ENCODE measurements around the gene ESYT1. TPM values are rescaled to one million over a fixed set of nuclear protein-coding genes. Genes with fewer than 3 reads are reported as not detected.

ESYT1 gene
- total RNA-seq, 1 donor, result 304 TPM

DNA sequence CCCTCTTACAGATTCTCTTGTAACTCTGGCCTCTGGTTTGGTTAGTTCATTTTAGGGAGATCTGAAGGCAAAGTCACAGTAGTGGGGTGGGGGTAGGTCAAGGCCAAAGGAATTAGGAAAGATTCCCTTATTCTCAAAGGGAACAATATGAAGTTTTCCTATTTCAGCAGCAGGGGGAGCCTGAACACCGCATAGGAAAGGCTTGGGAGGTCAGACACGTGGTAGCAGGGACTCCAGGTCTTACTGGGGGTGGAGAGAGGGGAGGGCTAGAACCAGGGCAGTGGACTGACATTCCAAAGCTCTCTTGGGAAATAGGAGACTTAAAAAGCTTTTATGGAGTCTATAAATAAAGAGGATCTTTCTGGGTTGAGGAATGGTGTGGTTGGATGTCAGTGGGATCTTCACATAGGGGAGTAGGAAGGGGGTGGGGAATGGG is 8.7 kb upstream of the ESYT1 start:
- no peaks in the 10 kb centered on the region for H3K9me3 ChIP-seq (ENCODE audit: low read depth, low read length)
- peak overlapping the region; percentile 85 for H3K4me3 ChIP-seq (ENCODE audit: insufficient read depth, low read length)
- H3K4me1 ChIP-seq (ENCODE audit: insufficient read depth, low read length), result peaks cover 29% of the 10 kb centered on the region
- H3K36me3 ChIP-seq (ENCODE audit: insufficient read depth, low read length), result peaks cover 18% of the 10 kb centered on the region
- TF ChIP-seq, protein P1, sequence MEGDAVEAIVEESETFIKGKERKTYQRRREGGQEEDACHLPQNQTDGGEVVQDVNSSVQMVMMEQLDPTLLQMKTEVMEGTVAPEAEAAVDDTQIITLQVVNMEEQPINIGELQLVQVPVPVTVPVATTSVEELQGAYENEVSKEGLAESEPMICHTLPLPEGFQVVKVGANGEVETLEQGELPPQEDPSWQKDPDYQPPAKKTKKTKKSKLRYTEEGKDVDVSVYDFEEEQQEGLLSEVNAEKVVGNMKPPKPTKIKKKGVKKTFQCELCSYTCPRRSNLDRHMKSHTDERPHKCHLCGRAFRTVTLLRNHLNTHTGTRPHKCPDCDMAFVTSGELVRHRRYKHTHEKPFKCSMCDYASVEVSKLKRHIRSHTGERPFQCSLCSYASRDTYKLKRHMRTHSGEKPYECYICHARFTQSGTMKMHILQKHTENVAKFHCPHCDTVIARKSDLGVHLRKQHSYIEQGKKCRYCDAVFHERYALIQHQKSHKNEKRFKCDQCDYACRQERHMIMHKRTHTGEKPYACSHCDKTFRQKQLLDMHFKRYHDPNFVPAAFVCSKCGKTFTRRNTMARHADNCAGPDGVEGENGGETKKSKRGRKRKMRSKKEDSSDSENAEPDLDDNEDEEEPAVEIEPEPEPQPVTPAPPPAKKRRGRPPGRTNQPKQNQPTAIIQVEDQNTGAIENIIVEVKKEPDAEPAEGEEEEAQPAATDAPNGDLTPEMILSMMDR (IDR thresholded peaks at IDR 0.05; ENCODE audit: extremely low read depth, low read depth, low read length), result peak; percentile 86
- H3K27ac ChIP-seq (ENCODE audit: low read depth, low read length), result peak overlapping the region; percentile 92
- H4K20me1 ChIP-seq (ENCODE audit: insufficient read depth, low read length), result peaks cover 16% of the 10 kb centered on the region
- H3K4me2 ChIP-seq (ENCODE audit: insufficient read depth, low read length), result peak overlapping the region; percentile 99
- H2AFZ ChIP-seq (ENCODE audit: low read length), result no peak overlapping the region
- no peaks in the 10 kb centered on the region for H3K27me3 ChIP-seq (ENCODE audit: insufficient read depth, low read length)
- H3K79me2 ChIP-seq (ENCODE audit: insufficient read depth, low read length), result peaks cover 39% of the 10 kb centered on the region
- peak; percentile 93 for DNase-seq (ENCODE audit: insufficient read length, low spot score, missing footprints)

DNA sequence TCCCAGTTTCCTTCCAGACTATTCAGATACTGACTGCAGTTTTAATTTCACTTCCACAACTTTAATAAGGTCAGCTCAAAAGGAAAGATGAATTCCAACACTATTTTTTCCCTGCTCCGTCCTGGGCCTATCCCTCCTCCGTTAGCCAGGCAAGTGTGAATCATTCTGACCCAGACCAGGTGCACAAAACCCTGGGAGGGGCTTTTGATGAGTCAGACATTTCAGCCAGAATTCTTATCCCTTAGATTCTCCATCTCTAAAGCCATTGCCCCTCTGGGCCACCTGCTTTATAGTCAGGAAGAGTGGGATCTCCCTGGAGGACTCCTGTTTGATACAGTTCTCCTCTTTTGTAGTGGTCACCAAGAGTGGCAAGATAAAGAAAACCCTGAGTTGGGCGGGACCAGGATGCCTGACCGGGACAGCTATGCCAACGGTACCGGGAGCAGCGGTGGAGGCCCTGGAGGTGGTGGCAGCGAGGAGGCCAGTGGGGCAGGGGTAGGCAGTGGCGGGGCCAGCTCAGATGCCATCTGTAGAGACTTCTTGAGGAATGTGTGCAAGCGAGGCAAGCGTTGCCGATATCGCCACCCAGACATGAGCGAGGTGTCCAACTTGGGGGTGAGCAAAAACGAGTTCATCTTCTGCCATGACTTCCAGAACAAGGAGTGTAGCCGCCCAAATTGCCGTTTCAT is 7.8 kb upstream of the ESYT1 start:
- peak overlapping the region; percentile 26 for H3K27ac ChIP-seq (ENCODE audit: low read depth, low read length)

DNA sequence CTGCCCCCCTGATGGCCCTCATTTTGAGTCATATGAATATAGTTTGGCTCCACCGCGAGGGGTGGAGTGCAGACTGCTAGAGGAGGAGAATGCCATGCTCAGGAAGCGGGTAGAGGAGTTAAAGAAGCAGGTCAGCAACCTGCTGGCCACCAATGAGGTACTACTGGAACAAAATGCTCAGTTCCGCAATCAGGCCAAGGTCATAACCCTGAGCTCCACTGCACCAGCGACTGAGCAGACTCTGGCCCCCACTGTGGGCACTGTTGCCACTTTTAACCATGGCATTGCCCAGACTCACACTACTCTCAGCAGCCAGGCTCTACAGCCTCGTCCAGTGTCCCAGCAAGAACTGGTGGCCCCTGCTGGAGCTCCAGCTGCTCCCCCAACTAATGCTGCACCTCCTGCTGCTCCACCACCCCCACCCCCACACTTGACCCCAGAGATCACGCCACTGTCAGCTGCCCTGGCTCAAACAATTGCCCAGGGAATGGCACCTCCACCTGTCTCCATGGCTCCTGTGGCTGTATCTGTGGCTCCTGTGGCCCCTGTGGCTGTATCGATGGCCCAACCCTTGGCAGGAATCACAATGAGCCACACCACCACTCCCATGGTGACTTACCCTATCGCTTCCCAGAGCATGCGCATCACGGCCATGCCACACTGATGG is 6.7 kb upstream of the ESYT1 start:
- Histone ChIP-seq H3K27ac (ENCODE audit: low read depth, low read length) (no peak overlapping the region), H3K4me1 (ENCODE audit: insufficient read depth, low read length) (peaks cover 26% of the 10 kb centered on the region), H3K27me3 (ENCODE audit: insufficient read depth, low read length) (no peaks in the 10 kb centered on the region)

More for the DNA sequence above, 7.8 kb upstream of the ESYT1 start:
- no peak overlapping the region for H3K4me3 ChIP-seq (ENCODE audit: insufficient read depth, low read length)
- H4K20me1 ChIP-seq (ENCODE audit: insufficient read depth, low read length), result peaks cover 16% of the 10 kb centered on the region
- no peaks in the 10 kb centered on the region for H3K9me3 ChIP-seq (ENCODE audit: low read depth, low read length)
- no peak overlapping the region for H2AFZ ChIP-seq (ENCODE audit: low read length)
- TF ChIP-seq, protein P1 (IDR thresholded peaks at IDR 0.05; ENCODE audit: extremely low read depth, low read depth, low read length), result no peak
- H3K79me2 ChIP-seq (ENCODE audit: insufficient read depth, low read length), result peaks cover 39% of the 10 kb centered on the region
- DNase-seq (ENCODE audit: insufficient read length, low spot score, missing footprints), result no peak
- peak overlapping the region; percentile 99 for H3K4me2 ChIP-seq (ENCODE audit: insufficient read depth, low read length)
- peaks cover 25% of the 10 kb centered on the region for H3K4me1 ChIP-seq (ENCODE audit: insufficient read depth, low read length)
- H3K36me3 ChIP-seq (ENCODE audit: insufficient read depth, low read length), result peaks cover 18% of the 10 kb centered on the region
- no peaks in the 10 kb centered on the region for H3K27me3 ChIP-seq (ENCODE audit: insufficient read depth, low read length)

More for the DNA sequence above, 6.7 kb upstream of the ESYT1 start:
- TF ChIP-seq, protein P1 (IDR thresholded peaks at IDR 0.05; ENCODE audit: extremely low read depth, low read depth, low read length), result no peak
- Histone ChIP-seq H3K4me2 (ENCODE audit: insufficient read depth, low read length) (no peak overlapping the region), H3K36me3 (ENCODE audit: insufficient read depth, low read length) (peaks cover 18% of the 10 kb centered on the region), H2AFZ (ENCODE audit: low read length) (no peak overlapping the region), H3K4me3 (ENCODE audit: insufficient read depth, low read length) (no peak overlapping the region), H3K79me2 (ENCODE audit: insufficient read depth, low read length) (peaks cover 40% of the 10 kb centered on the region), H4K20me1 (ENCODE audit: insufficient read depth, low read length) (peaks cover 16% of the 10 kb centered on the region), H3K9me3 (ENCODE audit: low read depth, low read length) (no peaks in the 10 kb centered on the region)
- no peak for DNase-seq (ENCODE audit: insufficient read length, low spot score, missing footprints)
